Melanocyte of skin (primary cell): ENCODE measurements around the gene TDP2. TPM values are rescaled to one million over a fixed set of nuclear protein-coding genes. Genes with fewer than 3 reads are reported as not detected.

Source experiments
- total RNA-seq, 2 donors: library from RNA; depleted of rRNA; stranded (reverse); fragments of >200 nt; gene quantifications; 2 replicates each; pipeline ENCODE4 v1.2.3, GENCODE V29; 2012

The TDP2 gene
- total RNA-seq = 10 to 100 TPM; 12.0 to 16.3 TPM

GRCh38 chr6:24666641-24667377 is at the start of gene TDP2, which contains the start of gene ACOT13:
TSS of gene TDP2 (minus strand) at chr6:24666899. CDS start at chr6:24666862, 37 bp downstream.
TSS of gene ACOT13 (plus strand) at chr6:24667077. CDS start at chr6:24667264, 187 bp downstream.

Other genes starting within 250 kb of the TDP2 start
- under 1 TPM in 1 of 2 donors, not detected in 1; 0.34 TPM for gene GPLD1, start 177.3 kb downstream of the TDP2 start, total RNA-seq
- gene ALDH5A1, start 171.9 kb downstream of the TDP2 start, total RNA-seq = 1 to 10 TPM in 1 of 2 donors, under 1 TPM in 1; 0.67 to 2.1 TPM
- under 1 TPM; under 0.01 to 0.33 TPM for gene KIAA0319, start 20.7 kb downstream of the TDP2 start, total RNA-seq
- 1 to 10 TPM; 5.9 to 7.7 TPM for gene ACOT13, start 178 bp upstream of the TDP2 start, total RNA-seq
- 100 to 1,000 TPM; 123 to 137 TPM for gene C6orf62, start 52.3 kb upstream of the TDP2 start, total RNA-seq
- 10 to 100 TPM; 23.7 to 51.3 TPM for gene GMNN, start 108.0 kb upstream of the TDP2 start, total RNA-seq
- not detected for gene ARMH2, start 132.0 kb upstream of the TDP2 start, total RNA-seq